A673 (cell line): ENCODE measurements around the gene LRRN3. TPM values are rescaled to one million over a fixed set of nuclear protein-coding genes. Genes with fewer than 3 reads are reported as not detected.

ENCODE experiments used
- BruUV-seq: library from RNA; stranded (reverse); fragments of 400-500 nt; replicated peaks from 2 replicates; lab custom pipeline; 2021; lab: Mats Ljungman, UMichigan
- CTCF ChIA-PET: fragments of 300-600 bp; sonication (Branson Sonifier 250); formaldehyde crosslinking; loops from one replicate; lab custom pipeline; 2022; ENCODE audit warnings: antibody characterized with exemption; lab: Charles Lee
- POLR2A ChIA-PET: fragments of 300-600 bp; sonication (Branson Sonifier 250); formaldehyde crosslinking; loops from one replicate; lab custom pipeline; 2022; ENCODE audit warnings: antibody characterized with exemption; ENCODE audit not compliant: low non-redundant PET; lab: Charles Lee
- DNase-seq: peaks from one replicate; pipeline ENCODE4 v3.0.0-alpha.2; 2015; ENCODE audit warnings: low spot score
- H3K27ac ChIP-seq: fragments of 200-600 bp; sonication (generic); 2 replicates; pipeline ENCODE4 v1.5.1; 2016; ENCODE audit warnings: mixed run types, low read depth, mild to moderate bottlenecking, mixed read lengths, antibody characterized with exemption, low read length; ENCODE audit not compliant: poor library complexity, severe bottlenecking
- H3K27me3 ChIP-seq: fragments of 200-600 bp; sonication (generic); replicated peaks from 2 replicates; pipeline ENCODE4 v1.6.1; 2017; ENCODE audit warnings: mixed run types, low read depth, mild to moderate bottlenecking, mixed read lengths, antibody characterized with exemption, low read length; ENCODE audit not compliant: insufficient read depth, poor library complexity
- H3K36me3 ChIP-seq: fragments of 200-600 bp; sonication (generic); 2 replicates; pipeline ENCODE4 v1.6.1; 2016; ENCODE audit warnings: mixed run types, mild to moderate bottlenecking, mixed read lengths, antibody characterized with exemption, low read length; ENCODE audit not compliant: insufficient read depth, poor library complexity, severe bottlenecking
- H3K4me1 ChIP-seq: fragments of 200-600 bp; sonication (generic); 2 replicates; pipeline ENCODE4 v1.6.1; 2017; ENCODE audit warnings: mixed run types, mild to moderate bottlenecking, mixed read lengths, antibody characterized with exemption, low read length; ENCODE audit not compliant: insufficient read depth, poor library complexity, severe bottlenecking
- H3K4me3 ChIP-seq: fragments of 200-600 bp; sonication (generic); 2 replicates; pipeline ENCODE4 v1.5.1; 2016; ENCODE audit warnings: low read depth, mixed run types, mild to moderate bottlenecking, mixed read lengths, low read length; ENCODE audit not compliant: poor library complexity, severe bottlenecking
- H3K9me3 ChIP-seq: fragments of 200-600 bp; sonication (generic); 2 replicates; pipeline ENCODE4 v1.6.1; 2016; ENCODE audit warnings: mixed run types, low read depth, mild to moderate bottlenecking, mixed read lengths, antibody characterized with exemption, low read length; ENCODE audit not compliant: poor library complexity, severe bottlenecking
- EZH2 ChIP-seq: fragments of 200-600 bp; sonication (generic); IDR thresholded peaks from 2 replicates; pipeline ENCODE4 v1.6.1; 2017; ENCODE audit warnings: borderline replicate concordance, low read depth, mild to moderate bottlenecking, mixed read lengths, antibody characterized with exemption, low read length; ENCODE audit not compliant: poor library complexity, severe bottlenecking
- intact Hi-C: fragments of 100-400 bp; cut with micrococcal nuclease; formaldehyde crosslinking; loops from one replicate; pipeline ENCODE4 v1.10.0; 2022; ENCODE audit not compliant: unreplicated experiment
- total RNA-seq: library from RNA; stranded (reverse); gene quantifications from 2 replicates; pipeline ENCODE4 v1.2.3, GENCODE V29; 2021
- TF ChIP-seq, protein P1 (sequence below): fragments of 300-800, 200-600 bp; sonication (generic); conservative IDR thresholded peaks from 2 replicates; pipeline ENCODE4 v1.5.1; 2017; ENCODE audit warnings: low read depth, mild to moderate bottlenecking, antibody characterized with exemption, low read length, moderate library complexity, mixed read lengths

LRRN3 gene
- total RNA-seq, 1 experiment from 2014 or later: not detected

DNA sequence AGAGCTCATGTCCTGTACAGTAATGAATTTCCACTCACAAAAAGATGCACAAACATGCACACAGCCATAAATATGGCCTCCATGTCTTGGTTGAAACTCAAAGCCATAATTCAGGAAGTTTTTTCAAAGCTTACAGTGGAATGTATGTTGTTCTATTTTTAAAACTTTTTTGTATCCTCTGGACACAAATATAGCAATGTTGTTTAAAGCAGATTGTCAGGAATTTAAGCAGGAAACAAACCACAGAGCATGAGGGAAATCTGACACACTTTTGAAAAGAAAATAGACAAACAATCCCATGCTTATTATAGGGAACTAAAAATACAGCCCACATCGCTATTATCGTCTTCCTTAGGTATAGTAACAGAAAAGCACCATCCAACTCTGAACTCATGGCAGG, 21.5 kb downstream of the LRRN3 start:
- Histone ChIP-seq H3K36me3 (no peaks in the 10 kb centered on the region), H3K4me3 (no peak overlapping the region), H3K4me1 (no peaks in the 10 kb centered on the region), H3K27ac (no peak overlapping the region), H3K27me3 (no peaks in the 10 kb centered on the region), H3K9me3 (no peaks in the 10 kb centered on the region)
- intact Hi-C loops: no loop called here
- no peak for DNase-seq
- no TSS peak for BruUV-seq
- ChIA-PET CTCF (no interaction called here), POLR2A (no interaction called here)
- TF ChIP-seq, protein P1, sequence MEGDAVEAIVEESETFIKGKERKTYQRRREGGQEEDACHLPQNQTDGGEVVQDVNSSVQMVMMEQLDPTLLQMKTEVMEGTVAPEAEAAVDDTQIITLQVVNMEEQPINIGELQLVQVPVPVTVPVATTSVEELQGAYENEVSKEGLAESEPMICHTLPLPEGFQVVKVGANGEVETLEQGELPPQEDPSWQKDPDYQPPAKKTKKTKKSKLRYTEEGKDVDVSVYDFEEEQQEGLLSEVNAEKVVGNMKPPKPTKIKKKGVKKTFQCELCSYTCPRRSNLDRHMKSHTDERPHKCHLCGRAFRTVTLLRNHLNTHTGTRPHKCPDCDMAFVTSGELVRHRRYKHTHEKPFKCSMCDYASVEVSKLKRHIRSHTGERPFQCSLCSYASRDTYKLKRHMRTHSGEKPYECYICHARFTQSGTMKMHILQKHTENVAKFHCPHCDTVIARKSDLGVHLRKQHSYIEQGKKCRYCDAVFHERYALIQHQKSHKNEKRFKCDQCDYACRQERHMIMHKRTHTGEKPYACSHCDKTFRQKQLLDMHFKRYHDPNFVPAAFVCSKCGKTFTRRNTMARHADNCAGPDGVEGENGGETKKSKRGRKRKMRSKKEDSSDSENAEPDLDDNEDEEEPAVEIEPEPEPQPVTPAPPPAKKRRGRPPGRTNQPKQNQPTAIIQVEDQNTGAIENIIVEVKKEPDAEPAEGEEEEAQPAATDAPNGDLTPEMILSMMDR: no peak

DNA sequence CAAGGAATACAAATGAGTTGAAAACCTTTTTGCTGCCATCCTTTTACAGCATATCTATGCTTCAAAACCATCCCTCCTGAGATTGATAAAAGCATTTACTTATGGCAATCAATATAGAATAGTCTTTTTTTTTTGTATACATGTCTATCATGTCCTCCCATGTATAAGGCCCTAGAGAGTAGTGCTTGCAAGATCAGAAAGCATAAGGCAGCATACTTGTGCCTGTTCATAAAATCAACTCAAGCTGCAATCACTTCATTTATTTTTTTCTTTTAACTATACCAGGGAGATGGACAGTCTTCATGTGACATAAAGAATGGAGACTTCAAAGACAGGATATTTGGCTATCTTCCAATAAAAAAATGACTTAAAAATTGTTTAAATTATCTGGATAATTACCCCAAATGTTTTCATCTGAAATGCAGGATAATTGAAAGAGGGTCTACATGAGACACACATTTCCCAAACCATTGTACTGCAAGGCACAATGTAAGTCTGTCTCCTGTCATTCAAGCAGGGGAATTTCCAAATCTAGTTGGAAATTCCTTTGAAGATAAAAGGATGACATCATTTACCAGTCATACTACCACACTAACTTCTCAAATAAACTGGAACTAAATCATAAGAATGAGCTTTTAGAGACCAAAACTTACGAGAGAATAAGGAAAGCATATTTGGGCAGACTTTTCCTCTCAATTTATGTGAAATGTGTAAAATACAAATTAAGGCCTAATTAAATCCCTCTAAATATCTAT, 22.5 kb downstream of the LRRN3 start:
- DNase-seq: peak; percentile 30
- CTCF ChIA-PET: no interaction called here

DNA sequence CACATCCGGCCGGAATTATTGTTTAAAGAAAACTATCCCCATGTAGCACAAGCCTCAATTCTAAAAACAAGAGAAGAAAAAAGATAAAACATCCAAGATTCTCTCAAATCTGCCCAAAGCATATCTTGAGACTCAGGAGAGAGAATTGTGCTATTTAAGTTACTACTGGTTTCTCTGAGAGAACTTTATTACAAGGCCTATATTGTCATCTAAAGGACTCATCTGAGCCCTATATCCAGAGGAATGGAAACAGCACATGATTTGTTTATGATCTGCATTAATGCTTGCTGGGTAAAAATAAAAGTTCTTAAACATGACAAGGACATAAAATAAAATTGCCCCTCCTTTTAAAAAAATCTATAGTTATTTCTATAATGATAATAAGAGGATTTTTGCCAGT, 25.0 kb downstream of the LRRN3 start:
- intact Hi-C loops: no loop called here
- no TSS peak for BruUV-seq
- Histone ChIP-seq H3K4me1 (no peaks in the 10 kb centered on the region), H3K36me3 (no peaks in the 10 kb centered on the region), H3K27me3 (no peaks in the 10 kb centered on the region), H3K4me3 (no peak overlapping the region), H3K27ac (no peak overlapping the region), H3K9me3 (no peaks in the 10 kb centered on the region)
- CTCF ChIA-PET: no interaction called here
- POLR2A ChIA-PET: no interaction called here
- TF ChIP-seq EZH2: no peak
- TF ChIP-seq, protein P1: no peak
- no peak for DNase-seq

More for the DNA sequence above, 22.5 kb downstream of the LRRN3 start:
- no TSS peak for BruUV-seq
- Histone ChIP-seq H3K4me1 (no peaks in the 10 kb centered on the region), H3K36me3 (no peaks in the 10 kb centered on the region), H3K4me3 (no peak overlapping the region), H3K27me3 (no peaks in the 10 kb centered on the region), H3K27ac (no peak overlapping the region), H3K9me3 (no peaks in the 10 kb centered on the region)
- intact Hi-C loops: no loop called here
- POLR2A ChIA-PET: no interaction called here
- TF ChIP-seq EZH2: no peak
- TF ChIP-seq, protein P1: no peak
